HG02759 (cell line): ENCODE measurements around the gene BCKDK.
"Not testable (repeated sequence)": the region's sequence is repeated elsewhere in the genome, so short reads cannot be mapped to it uniquely, and the experiment has no call there.

Experiments
- ATAC-seq: cut with Tn5 transposase; IDR thresholded peaks from one replicate; pipeline ENCODE4 v1.9.1; 2021; ENCODE audit warnings: mild to moderate bottlenecking, moderate library complexity; ENCODE audit not compliant: unreplicated experiment

The BCKDK gene

DNA sequence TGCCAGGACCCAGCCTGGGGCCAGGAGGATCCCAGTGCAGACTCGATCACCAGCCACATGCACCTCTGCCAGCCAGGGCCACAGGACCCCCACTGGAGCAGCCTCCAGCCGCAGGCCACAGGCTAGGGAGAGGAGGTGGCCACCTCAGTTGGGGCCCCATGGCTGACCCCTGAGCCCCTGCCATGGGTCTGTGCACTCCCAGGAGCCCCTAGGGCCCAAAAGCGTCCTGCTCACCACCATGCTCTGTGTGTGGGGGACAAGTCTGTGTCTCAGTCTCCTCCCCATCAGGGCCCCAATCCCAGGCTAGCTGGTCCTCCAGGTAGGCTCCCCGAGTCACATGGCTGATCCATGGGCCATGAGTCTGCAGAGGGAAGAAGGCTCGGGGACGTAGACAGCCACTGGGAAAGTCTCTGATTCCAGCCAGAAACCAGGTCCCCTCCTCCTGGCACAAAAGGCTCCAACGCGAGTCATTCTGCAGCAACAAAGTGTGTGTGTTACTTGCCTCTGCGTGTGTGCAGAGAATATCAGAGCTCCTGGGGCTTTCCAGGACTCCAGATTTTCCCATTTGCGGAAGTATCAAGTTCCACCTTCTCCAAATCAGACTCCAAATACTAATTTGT, 33.4 kb downstream of the BCKDK start:
- no peak for ATAC-seq

DNA sequence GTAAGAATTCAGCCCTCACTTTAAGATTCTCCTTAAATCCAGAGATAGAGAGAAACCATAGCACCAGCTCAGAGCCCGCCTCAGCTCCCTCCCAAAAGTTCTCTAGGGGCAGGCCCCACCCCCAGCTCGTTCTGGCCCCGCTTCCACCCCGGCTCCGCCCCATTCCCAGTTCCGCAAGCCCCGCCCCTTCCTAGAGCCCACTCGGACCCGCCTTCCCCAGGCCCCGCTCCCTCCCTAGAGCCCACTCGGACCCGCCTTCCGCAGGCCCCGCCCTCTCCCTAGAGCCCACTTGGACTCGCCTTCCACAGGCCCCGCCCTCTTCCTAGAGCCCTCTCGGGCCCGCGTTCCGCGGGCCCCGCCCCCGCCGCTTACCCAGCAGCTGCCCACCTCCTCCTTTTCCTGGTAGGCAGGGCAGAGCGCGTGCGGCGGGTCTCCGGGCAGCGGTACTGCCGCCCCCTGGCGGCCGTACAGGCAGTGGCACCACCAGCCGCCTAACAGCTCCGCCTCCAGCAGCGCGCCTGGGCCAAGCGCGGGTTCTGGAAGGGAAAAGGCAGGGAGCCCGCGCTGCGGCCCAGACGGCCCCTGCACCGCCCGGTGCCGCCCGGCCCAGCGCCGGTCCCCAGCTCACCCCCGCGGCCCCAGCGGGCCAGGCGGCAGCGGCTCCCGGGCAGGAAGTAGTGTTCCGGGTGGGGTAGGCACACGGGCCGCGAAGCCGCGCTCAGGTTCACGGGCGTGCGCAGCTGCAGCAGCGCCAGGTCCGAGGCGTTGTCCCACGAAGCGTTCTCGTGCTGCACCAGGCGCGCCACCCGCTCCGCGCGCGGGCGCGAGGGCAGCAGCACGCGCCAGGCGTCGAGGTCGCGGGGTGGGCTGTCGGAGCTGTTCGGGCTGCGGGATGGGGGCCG, 34.2 kb downstream of the BCKDK start:
- ATAC-seq = peak; percentile 89

DNA sequence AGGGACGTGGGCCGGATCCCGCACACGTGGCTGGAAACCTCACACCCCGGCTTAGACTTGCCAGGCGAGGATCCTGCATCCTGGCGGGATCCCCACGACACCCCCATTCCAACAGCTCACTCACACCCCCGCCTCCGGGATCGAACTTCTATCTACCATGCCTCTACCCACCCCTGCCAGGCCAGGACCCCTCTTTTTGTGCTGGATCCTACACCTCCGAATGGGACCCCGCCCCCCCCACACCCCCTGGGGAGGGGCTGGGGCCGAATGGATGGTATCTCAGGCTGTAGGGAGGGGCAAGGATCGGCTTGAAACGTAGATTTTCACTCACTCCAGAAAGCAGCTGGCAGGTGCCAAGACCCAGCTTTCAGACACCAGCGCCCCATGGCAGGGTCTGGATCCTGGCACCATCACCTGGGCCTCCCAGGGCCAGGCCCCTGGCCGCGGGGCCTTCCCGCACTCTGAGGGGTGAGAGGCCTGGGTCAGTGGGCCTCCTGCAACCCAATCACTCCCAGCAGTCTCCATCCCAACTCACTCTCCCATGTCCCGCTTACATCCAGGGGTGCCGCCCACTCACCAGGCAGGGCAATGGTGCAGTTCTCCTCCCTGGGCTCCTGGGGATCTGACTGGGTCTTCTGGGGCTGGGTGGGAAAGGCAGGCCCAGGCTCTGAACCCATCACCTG, 35.0 kb downstream of the BCKDK start:
- no peak for ATAC-seq

DNA sequence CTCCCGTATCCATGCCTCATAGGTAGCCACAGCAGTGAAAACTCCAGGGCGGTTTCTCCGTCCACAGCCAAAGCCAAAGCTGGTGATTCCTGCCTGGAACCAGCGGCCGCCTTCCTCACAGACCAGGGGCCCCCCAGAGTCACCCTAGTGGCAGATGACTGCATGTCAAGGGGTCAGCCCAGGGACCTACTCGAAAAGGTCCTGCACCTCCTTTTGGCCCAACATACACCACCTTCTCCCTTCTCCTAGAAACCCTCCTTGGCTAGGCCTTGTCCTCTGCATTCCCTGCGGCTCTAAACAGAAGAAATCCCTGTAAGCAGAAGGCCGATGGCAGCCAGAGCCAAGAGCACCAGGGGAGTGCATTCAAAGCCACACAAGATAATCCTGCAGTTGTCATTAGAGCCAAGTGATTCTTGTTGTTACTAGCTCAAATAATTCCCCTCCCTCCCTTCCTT, 35.5 kb downstream of the BCKDK start:
- ATAC-seq = no peak

DNA sequence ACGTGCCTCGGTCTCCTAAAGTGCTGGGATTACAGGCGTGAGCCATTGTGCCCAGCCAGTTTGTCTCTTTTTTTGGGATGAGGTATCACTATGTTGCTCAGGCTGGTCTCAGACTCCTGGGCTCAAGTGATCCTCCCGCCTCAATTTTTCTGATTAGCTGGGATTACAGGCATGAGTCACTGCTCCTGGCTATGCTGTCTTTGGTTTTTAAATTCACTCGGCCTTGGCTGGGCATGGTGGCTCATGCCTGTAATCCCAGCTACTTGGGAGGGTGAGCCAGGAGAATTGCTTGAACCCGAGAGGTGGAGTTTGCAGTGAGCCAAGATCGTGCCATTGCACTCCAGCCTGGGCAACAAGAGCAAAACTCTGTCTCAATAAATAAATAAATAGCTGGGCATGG, 36.2 kb downstream of the BCKDK start:
- not testable (repeated sequence) for ATAC-seq

DNA sequence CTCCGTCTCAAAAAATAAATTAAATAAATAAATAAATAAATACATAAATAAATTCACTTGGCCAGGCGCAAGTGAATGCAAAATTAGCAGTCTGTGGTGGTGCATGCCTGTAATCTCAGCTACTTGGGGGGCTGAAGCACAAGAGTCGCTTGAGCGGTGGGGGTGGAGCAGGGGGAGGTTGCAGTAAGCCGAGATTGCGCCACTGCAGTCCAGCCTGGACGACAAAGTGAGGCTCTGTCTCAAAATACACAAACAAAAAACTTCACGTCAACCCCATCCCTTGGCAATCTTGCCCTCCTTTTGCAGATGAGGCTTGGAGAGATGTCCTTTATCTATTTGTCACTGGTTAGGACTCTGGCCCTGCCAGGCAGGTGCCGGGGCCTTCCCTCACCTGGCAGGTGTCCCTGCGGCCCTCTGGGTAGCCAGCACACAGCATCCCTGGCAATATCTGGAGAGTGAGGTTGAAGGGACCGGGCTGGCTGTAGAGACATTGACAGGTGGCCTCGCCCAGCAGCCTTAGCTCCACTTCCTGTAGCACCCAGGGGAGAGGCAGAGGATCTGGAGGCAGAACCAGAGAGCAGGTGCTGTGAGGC, 37.3 kb downstream of the BCKDK start:
- ATAC-seq = no peak

DNA sequence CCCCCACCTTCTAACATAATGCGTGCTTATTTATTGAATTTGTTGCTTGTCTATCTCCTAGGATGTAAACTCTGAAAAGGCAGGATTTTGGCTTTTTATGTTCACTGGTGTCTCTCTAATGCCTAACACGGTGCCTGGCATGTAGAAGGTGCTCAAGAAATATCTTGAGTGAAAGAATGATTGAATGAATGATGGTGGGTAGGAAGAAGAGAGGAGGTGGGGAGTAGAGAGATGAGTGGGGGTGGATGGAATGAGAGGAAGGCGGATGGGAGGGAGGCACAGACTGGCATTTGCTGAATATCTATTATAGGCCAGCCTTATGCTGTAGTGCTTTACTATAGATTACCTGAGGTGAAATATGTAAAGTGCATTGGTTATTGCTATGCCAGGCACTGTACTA, 39.4 kb downstream of the BCKDK start:
- no peak for ATAC-seq

DNA sequence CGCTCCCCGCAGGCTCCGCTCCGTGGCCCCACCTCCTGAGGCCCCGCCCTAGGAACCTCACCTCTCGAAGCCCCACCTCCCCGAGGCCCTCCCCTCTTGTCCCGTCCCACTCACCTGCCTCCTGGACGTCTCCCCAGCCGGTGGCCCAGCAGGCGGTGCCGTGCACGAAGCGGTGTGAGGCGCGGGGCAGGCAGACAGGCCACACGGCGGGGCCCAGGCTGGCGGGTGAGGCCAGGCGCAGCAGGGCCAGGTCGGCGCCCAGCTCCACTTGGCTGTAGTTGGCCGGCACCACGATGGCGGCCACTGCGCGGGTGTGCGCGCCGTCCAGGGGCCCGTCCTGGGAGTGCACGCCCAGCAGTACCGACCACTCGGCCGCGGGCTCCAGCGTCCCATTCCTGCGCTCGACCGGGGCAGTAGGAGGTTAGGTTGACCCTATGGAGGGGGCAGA, 40.1 kb downstream of the BCKDK start:
- ATAC-seq = no peak

DNA sequence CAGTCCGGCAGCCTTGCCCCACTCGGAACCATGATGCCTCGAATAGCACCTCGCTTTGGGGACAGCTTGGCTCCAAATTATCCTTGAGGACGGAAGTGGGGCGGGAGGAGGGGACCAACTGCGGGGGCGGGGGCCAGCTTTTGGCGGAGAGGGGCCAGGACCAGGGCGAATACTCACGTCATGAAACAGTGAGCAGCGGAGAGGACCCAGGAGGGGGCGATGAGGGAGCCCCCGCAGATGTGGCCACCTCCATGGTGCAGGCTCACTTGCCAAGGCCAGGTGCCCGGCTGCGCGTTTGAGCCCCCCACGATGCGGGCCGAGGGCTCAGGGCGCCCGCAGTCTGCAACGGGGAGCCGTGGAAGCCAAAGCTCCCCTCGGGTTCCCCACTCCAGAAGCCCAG, 40.7 kb downstream of the BCKDK start:
- no peak for ATAC-seq

DNA sequence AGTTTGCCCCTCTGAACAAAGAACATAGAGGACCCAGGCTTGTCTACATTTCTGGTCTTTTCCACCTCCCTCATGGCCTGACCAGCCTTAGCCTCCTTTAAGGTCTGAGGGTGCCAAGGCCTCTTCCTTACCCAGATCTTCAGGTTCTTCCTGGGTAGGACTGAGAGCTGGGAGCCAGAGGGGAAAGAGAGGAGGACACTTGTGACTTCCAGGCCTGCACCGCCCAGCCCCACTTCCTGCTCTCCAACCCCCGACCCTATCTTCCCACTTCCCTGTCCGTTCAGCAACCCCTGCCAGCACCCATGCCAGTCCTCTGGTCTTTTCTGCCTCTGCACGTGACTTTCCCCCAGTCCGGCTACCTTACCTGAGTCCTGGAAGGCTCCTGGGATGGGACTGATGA, 41.1 kb downstream of the BCKDK start:
- no peak for ATAC-seq

DNA sequence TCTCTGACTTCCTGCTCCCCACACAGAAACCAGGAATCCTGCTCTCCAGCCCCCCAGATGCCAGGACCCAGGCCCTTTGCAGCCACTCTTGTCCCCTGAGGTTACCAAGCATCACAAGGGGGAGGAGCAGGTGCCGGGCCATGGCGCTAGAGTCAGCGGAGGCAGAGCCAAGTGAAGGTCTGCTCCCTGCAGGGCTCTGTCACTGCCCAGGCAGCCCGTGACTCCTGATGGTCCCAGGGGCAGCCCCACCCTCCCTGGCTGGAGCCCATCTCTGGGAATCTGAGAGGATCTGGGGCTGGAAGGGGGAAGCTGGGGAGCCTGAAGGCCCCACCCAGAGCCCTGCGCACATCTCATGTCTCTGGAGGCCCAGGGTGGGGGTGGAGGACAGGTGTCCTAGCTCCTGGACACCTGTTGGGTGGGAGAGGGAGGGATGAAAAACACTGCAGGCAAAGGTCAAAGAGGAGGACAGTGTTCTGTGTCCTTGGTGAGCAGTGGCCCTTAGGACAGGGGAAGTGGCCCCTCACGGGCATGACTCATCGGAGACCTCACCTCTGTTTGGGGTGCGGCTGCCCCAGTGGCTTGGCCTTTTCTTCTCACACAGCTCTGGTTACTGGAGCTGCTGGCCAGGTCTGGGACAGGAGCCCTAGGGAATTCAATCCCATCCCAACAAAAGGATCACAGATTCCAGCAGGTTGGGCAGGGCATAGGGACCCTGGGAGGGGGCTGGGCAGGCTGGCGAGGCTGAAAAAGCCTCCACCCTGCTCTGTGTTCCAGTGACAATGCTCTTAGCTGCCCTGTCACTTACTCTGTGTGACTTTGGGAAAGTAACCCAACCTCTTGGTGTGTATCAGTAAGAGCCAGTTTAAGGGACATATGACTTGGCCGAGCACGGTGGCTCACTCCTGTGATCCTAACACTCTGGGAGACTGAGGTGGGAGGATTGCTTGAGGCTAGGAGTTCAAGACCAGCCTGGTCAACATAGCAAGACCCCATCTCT, 42.0 kb downstream of the BCKDK start, which contains the start of gene PRSS36:
Gene PRSS36 (minus strand): TSS at position 173 of the 997 bp plus-strand sequence. CDS start 31 bp downstream, at position 142.
- no peak for ATAC-seq

DNA sequence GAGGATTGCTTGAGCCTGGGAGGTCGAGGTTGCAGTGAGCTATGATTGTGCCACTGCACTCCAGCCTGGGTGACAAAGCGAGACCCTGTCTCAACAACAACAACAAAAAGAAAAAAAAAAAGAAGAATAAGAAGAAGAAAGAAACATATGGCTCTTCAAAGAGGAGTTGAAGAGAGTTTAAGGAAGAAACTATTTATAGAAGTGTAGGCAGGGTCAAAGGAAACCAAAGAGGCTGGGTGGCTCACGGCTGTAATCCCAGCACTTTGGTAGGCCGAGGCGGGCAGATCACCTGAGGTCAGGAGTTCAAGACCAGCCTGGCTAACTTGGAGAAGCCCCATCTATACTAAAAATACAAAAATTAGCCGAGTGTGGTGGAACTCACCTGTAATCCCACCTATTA, 42.8 kb downstream of the BCKDK start:
- not testable (repeated sequence) for ATAC-seq

DNA sequence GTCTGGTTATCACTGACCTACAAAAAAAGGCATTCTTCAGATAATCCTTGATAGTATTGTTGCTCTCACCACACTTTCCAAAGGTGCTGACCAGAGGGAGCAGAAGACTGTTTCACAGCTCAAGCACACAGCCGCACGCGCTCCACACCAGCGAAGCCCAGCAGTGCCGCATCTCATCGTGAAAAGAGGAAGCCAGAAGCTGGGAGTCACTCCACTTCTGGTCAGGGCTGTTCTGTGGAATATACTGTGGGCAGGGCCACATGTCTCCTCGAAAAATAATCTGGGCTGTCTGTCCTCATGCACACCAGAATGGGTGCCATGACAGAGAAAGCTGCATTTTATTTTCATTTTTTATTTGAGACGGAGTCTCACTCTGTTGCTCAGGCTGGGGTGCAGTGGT, 49.0 kb downstream of the BCKDK start:
- no peak for ATAC-seq
